Measurements from ENCODE around the gene FOXO6.

FOXO6 gene

GRCh38 chr1:41362357-41362721 lies 1.1 kb downstream of the FOXO6 start:
- peak overlapping the region in 1 of 2 donors; percentile 15 for H3K9ac ChIP-seq (ENCODE audit: low read length in 2 of 2)
- peaks cover 65% of the 10 kb centered on the region for H3K4me1 ChIP-seq (ENCODE audit: control insufficient read depth, insufficient read depth, low read length)
- H3K27me3 ChIP-seq (ENCODE audit: control insufficient read depth in 1 of 2, insufficient read depth in 2 of 2, low read length in 2 of 2) = peaks cover 0 to 8% of the 10 kb centered on the region in 2 donors
- H3K36me3 ChIP-seq (ENCODE audit: control insufficient read depth in 2 of 2, insufficient read depth in 2 of 2, low read length in 2 of 2) = no peaks in the 10 kb centered on the region
- no peak overlapping the region for H3K27ac ChIP-seq (ENCODE audit: low read length)
- H3K4me3 ChIP-seq (ENCODE audit: low read length in 2 of 2) = peak overlapping the region; percentile 60 to 74
- H3K9me3 ChIP-seq (ENCODE audit: control insufficient read depth in 2 of 2, low read length in 2 of 2) = no peaks in the 10 kb centered on the region

GRCh38 chr1:41362749-41363590 lies 1.7 kb downstream of the FOXO6 start:
- H3K27ac ChIP-seq (ENCODE audit: low read length) = no peak overlapping the region
- no peaks in the 10 kb centered on the region for H3K9me3 ChIP-seq (ENCODE audit: control insufficient read depth in 2 of 2, low read length in 2 of 2)
- H3K36me3 ChIP-seq (ENCODE audit: control insufficient read depth in 2 of 2, insufficient read depth in 2 of 2, low read length in 2 of 2) = no peaks in the 10 kb centered on the region
- peak overlapping the region in 1 of 2 donors; percentile 74 for H3K4me3 ChIP-seq (ENCODE audit: low read length in 2 of 2)
- no peak overlapping the region for H3K9ac ChIP-seq (ENCODE audit: low read length in 2 of 2)
- H3K27me3 ChIP-seq (ENCODE audit: control insufficient read depth in 1 of 2, insufficient read depth in 2 of 2, low read length in 2 of 2) = peaks cover 0 to 8% of the 10 kb centered on the region in 2 donors
- H3K4me1 ChIP-seq (ENCODE audit: control insufficient read depth, insufficient read depth, low read length) = peaks cover 65% of the 10 kb centered on the region

- H3K27ac ChIP-seq (ENCODE audit: low read length) = no peak overlapping the region
- peaks cover 62% of the 10 kb centered on the region for H3K4me1 ChIP-seq (ENCODE audit: control insufficient read depth, insufficient read depth, low read length)
- H3K9ac ChIP-seq (ENCODE audit: low read length in 2 of 2) = no peak overlapping the region
- H3K4me3 ChIP-seq (ENCODE audit: low read length in 2 of 2) = no peak overlapping the region
- no peaks in the 10 kb centered on the region for H3K9me3 ChIP-seq (ENCODE audit: control insufficient read depth in 2 of 2, low read length in 2 of 2)
- H3K27me3 ChIP-seq (ENCODE audit: control insufficient read depth in 1 of 2, insufficient read depth in 2 of 2, low read length in 2 of 2) = peaks cover 0 to 8% of the 10 kb centered on the region in 2 donors
- no peaks in the 10 kb centered on the region for H3K36me3 ChIP-seq (ENCODE audit: control insufficient read depth in 2 of 2, insufficient read depth in 2 of 2, low read length in 2 of 2)
Observed at GRCh38 chr1:41363591-41364320, 2.5 kb downstream of the FOXO6 start.

- Histone ChIP-seq H3K4me1 (ENCODE audit: control insufficient read depth, insufficient read depth, low read length) (peaks cover 52% of the 10 kb centered on the region), H3K27ac (ENCODE audit: low read length) (peak overlapping the region; percentile 53), H3K27me3 (ENCODE audit: control insufficient read depth in 1 of 2, insufficient read depth in 2 of 2, low read length in 2 of 2) (peaks cover 0 to 8% of the 10 kb centered on the region in 2 donors), H3K9ac (ENCODE audit: low read length in 2 of 2) (no peak overlapping the region), H3K36me3 (ENCODE audit: control insufficient read depth in 2 of 2, insufficient read depth in 2 of 2, low read length in 2 of 2) (no peaks in the 10 kb centered on the region), H3K9me3 (ENCODE audit: control insufficient read depth in 2 of 2, low read length in 2 of 2) (no peaks in the 10 kb centered on the region), H3K4me3 (ENCODE audit: low read length in 2 of 2) (no peak overlapping the region)
Observed at GRCh38 chr1:41364442-41365319, 3.4 kb downstream of the FOXO6 start.

GRCh38 chr1:41365320-41365633 lies 4.0 kb downstream of the FOXO6 start:
- Histone ChIP-seq H3K9me3 (ENCODE audit: control insufficient read depth in 2 of 2, low read length in 2 of 2) (no peaks in the 10 kb centered on the region), H3K4me1 (ENCODE audit: control insufficient read depth, insufficient read depth, low read length) (peaks cover 50% of the 10 kb centered on the region), H3K27me3 (ENCODE audit: control insufficient read depth in 1 of 2, insufficient read depth in 2 of 2, low read length in 2 of 2) (peaks cover 0 to 8% of the 10 kb centered on the region in 2 donors), H3K9ac (ENCODE audit: low read length in 2 of 2) (peak overlapping the region in 1 of 2 donors; percentile 5), H3K4me3 (ENCODE audit: low read length in 2 of 2) (peak overlapping the region in 1 of 2 donors; percentile 72), H3K27ac (ENCODE audit: low read length) (peak overlapping the region; percentile 53), H3K36me3 (ENCODE audit: control insufficient read depth in 2 of 2, insufficient read depth in 2 of 2, low read length in 2 of 2) (no peaks in the 10 kb centered on the region)

- peaks cover 45% of the 10 kb centered on the region for H3K4me1 ChIP-seq (ENCODE audit: control insufficient read depth, insufficient read depth, low read length)
- H3K9ac ChIP-seq (ENCODE audit: low read length in 2 of 2) = peak overlapping the region; percentile 13 to 22
- H3K9me3 ChIP-seq (ENCODE audit: control insufficient read depth in 2 of 2, low read length in 2 of 2) = no peaks in the 10 kb centered on the region
- peak overlapping the region; percentile 53 for H3K27ac ChIP-seq (ENCODE audit: low read length)
- H3K4me3 ChIP-seq (ENCODE audit: low read length in 2 of 2) = peak overlapping the region; percentile 9 to 72
- H3K27me3 ChIP-seq (ENCODE audit: control insufficient read depth in 1 of 2, insufficient read depth in 2 of 2, low read length in 2 of 2) = peaks cover 0 to 8% of the 10 kb centered on the region in 2 donors
- H3K36me3 ChIP-seq (ENCODE audit: control insufficient read depth in 2 of 2, insufficient read depth in 2 of 2, low read length in 2 of 2) = no peaks in the 10 kb centered on the region
Observed at GRCh38 chr1:41365772-41366454, 4.7 kb downstream of the FOXO6 start.

GRCh38 chr1:41366455-41367287 lies 5.4 kb downstream of the FOXO6 start:
- H3K27me3 ChIP-seq (ENCODE audit: control insufficient read depth in 1 of 2, insufficient read depth in 2 of 2, low read length in 2 of 2) = peaks cover 0 to 8% of the 10 kb centered on the region in 2 donors
- peak overlapping the region in 1 of 2 donors; percentile 55 for H3K9ac ChIP-seq (ENCODE audit: low read length in 2 of 2)
- no peak overlapping the region for H3K27ac ChIP-seq (ENCODE audit: low read length)

GRCh38 chr1:41367288-41367642 lies 6.0 kb downstream of the FOXO6 start:
- H3K4me3 ChIP-seq (ENCODE audit: low read length in 2 of 2) = no peak overlapping the region
- peaks cover 51% of the 10 kb centered on the region for H3K4me1 ChIP-seq (ENCODE audit: control insufficient read depth, insufficient read depth, low read length)
- H3K27ac ChIP-seq (ENCODE audit: low read length) = no peak overlapping the region
- H3K9ac ChIP-seq (ENCODE audit: low read length in 2 of 2) = no peak overlapping the region
- no peaks in the 10 kb centered on the region for H3K36me3 ChIP-seq (ENCODE audit: control insufficient read depth in 2 of 2, insufficient read depth in 2 of 2, low read length in 2 of 2)
- H3K9me3 ChIP-seq (ENCODE audit: control insufficient read depth in 2 of 2, low read length in 2 of 2) = no peaks in the 10 kb centered on the region
- peaks cover 0 to 8% of the 10 kb centered on the region in 2 donors for H3K27me3 ChIP-seq (ENCODE audit: control insufficient read depth in 1 of 2, insufficient read depth in 2 of 2, low read length in 2 of 2)

More at GRCh38 chr1:41366455-41367287, 5.4 kb downstream of the FOXO6 start:
- H3K36me3 ChIP-seq (ENCODE audit: control insufficient read depth in 2 of 2, insufficient read depth in 2 of 2, low read length in 2 of 2) = no peaks in the 10 kb centered on the region
- peaks cover 51% of the 10 kb centered on the region for H3K4me1 ChIP-seq (ENCODE audit: control insufficient read depth, insufficient read depth, low read length)
- peak overlapping the region; percentile 31 to 72 for H3K4me3 ChIP-seq (ENCODE audit: low read length in 2 of 2)
- H3K9me3 ChIP-seq (ENCODE audit: control insufficient read depth in 2 of 2, low read length in 2 of 2) = no peaks in the 10 kb centered on the region

GRCh38 chr1:41368366-41368765 lies 7.1 kb downstream of the FOXO6 start:
- Histone ChIP-seq H3K36me3 (ENCODE audit: control insufficient read depth in 2 of 2, insufficient read depth in 2 of 2, low read length in 2 of 2) (no peaks in the 10 kb centered on the region), H3K27me3 (ENCODE audit: control insufficient read depth in 1 of 2, insufficient read depth in 2 of 2, low read length in 2 of 2) (peaks cover 0 to 8% of the 10 kb centered on the region in 2 donors), H3K4me1 (ENCODE audit: control insufficient read depth, insufficient read depth, low read length) (peaks cover 42% of the 10 kb centered on the region), H3K9me3 (ENCODE audit: control insufficient read depth in 2 of 2, low read length in 2 of 2) (no peaks in the 10 kb centered on the region), H3K9ac (ENCODE audit: low read length in 2 of 2) (no peak overlapping the region), H3K27ac (ENCODE audit: low read length) (no peak overlapping the region), H3K4me3 (ENCODE audit: low read length in 2 of 2) (no peak overlapping the region)

Data from stomach smooth muscle (tissue), 2 donors.